Measurements from ENCODE around the gene NDE1.
"Not testable (repeated sequence)": the region's sequence is repeated elsewhere in the genome, so short reads cannot be mapped to it uniquely, and the experiment has no call there.

Gene NDE1

GRCh38 chr16:15621456-15621855, 28.6 kb upstream of the NDE1 start:
- DNase-seq = no peak

DNA sequence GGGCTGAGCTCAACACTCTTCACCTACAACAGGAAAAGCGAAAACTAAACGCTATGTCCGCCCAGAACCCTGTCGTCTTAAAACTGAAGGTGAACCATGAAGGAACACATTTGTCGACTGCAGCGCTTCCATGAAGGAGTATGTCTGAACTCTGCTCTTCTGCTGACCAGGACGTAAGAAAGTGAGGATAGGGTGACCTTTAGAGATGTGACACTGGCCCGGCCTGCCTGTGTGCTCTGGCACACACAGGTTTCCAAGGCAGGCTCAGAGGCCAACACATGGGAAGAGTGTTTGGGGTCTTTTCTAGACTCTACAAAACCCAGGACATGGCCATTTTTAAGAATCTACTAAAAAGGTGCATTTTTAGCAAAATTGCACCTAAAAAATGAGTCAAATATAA, 28.2 kb upstream of the NDE1 start:
- DNase-seq = no peak

GRCh38 chr16:15631730-15632409, 18.2 kb upstream of the NDE1 start:
- no peak for DNase-seq

GRCh38 chr16:15635926-15636325, 14.1 kb upstream of the NDE1 start:
- DNase-seq = no peak

DNA sequence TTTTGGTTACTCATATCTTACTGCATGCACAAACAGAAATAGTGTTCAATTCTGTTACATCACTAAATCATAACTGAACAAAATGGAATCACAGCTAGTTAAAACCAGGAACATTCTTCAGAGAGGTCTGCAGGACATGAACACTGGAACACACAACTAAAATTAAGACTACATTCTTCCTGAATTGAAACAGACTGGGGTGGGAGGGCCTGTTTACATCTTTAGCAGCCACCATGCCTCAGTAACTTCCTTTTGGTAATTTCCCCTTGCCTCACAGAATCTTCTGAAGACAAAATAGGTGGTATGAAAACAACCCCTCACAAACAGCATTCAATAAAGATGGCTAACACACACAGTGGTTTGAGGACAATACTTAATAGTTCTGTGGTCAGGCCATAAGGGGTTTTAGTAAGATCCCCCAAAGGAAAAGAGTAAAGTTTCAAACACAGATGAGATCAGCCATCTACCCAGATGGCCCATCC, 13.6 kb upstream of the NDE1 start:
- no peak for DNase-seq

DNA sequence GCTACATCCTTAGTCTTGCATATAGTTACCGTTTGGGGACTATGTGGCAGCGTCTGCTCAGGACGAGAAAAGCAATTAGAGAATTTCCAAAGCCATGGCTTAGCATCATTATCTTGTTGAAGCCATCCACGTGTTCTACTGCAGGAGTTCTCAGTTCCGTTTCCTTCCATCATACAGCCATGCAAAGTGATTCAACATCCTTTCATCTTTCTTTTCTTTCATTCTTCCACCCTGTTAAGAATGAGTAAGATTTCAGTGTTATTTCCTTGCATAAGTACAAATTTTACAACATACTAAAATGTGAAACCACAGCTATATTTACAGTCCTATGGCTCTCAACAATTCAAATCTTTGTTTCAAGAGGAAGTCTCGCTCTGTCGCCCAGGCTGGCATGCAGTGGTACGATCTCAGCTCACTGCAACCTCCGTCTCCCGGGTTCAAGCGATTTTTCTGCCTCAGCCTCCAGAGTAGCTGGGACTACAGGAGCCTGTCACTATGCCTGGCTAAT, 10.9 kb upstream of the NDE1 start:
- DNase-seq = no peak

DNA sequence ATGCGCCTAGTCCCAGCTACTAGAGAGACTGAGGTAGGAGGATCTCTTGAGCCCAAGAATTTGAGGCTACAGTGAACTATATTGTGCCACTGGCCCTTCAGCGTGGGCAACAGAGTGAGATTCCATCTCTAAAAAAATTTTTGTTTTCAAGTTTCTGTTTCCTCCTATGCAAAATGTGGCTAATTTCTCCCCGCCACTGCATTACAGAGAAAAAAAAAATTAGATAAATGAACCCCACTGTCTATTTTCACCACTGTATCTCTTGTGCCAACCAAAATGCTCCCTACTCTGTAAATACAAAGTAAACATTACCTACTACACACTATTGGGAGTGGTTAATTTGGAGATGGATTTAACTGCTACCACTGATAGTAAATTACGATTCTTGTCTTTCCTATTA, 9.1 kb upstream of the NDE1 start:
- no peak for DNase-seq

DNA sequence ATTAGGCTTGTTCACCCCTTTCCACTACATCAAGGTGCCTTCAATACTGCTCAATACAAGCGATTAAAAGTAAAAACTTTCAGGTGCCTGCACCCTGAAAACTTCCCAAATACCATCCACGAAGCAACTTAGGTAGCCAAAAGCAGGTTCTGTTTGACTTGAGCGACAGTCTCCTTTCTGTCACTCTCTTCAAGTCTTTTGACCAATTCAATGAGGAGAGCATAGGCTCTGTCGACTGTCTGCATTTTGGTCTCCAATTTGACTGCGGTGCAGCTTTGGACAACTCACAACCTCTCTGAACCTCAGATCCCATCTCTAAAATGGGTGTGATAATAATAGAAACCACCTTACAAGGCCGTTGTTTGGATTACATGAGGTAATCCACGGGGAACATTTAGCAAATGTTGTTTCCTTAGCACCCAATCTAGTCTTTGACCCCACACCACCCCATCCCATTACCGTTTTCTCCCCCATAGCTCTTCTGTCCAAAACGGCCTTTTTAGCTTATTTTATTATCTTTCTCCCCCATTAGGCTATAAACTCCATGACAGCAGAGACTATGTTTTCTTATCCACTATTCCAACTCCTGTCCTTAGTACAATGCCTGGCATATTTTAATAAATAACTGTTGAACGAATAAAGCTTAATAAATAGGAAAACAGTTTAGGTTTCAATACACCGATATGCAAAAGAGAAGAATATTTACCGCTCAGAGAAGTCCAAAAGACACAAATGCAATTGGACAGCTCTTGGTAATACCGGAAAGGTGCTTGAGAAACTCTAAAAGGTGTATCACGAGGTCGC, 8.1 kb upstream of the NDE1 start:
- DNase-seq = no peak

GRCh38 chr16:15642557-15643047, 7.4 kb upstream of the NDE1 start:
- DNase-seq = peak; percentile 81

- DNase-seq = peak; percentile 98
Measured at GRCh38 chr16:15643048-15643945, 6.7 kb upstream of the NDE1 start, which contains the start of gene MARF1. MARF1 (minus strand) TSS chr16:15643154; CDS start chr16:15639233, 3,921 bp downstream.

DNA sequence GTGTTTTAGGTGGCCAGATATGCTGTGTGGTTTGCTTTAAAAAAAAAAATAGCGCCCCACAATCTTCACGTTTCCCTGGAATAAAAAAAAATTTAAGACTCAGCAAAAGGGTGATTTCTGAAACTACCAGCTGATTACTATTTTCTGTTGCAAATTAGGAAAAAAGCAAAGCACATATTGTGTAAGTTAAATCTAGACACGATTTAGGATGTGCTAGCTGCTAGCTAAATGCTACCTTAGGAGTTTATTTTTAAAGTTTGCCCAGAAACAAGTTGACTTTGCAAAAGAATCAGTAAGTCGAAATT, 6.1 kb upstream of the NDE1 start:
- DNase-seq = no peak

- no peak for DNase-seq
Measured at GRCh38 chr16:15644267-15644961, 5.6 kb upstream of the NDE1 start.

GRCh38 chr16:15644962-15645465, 5.0 kb upstream of the NDE1 start:
- not testable (repeated sequence) for DNase-seq

DNA sequence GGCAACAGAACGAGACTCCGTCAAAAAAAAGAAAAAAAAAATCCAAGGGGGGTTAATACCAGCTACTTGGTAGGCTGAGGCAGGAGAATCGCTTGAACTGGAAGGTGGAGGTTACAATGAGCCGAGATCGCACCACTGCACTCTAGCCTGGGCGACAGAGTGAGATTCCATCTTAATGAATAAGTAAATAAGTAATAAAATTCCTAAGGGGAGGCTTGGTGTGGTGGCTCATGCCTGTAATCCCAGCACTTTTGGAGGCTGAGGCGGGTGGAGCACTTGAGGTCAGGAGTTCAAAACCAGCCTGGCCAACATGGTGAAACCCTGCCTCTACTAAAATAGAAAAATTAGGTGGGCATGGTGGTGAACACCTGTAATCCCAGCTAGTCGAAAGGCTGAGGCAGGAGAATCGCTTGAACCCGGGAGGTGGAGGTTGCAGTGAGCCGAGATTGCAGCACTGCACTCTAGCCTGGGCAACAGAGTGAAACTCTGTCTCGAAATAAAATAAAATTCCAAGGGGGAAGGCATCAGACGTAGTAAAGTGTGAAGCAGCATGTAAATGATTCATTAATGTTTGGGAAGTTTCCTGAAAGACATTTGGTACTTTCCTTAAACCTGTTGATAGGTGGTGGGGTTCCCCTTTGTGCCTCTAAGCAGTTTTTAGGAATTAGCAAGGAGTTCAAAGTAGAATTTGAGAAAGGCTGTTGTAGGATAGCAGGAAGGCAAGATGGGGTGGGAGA, 3.3 kb upstream of the NDE1 start:
- not testable (repeated sequence) for DNase-seq

DNA sequence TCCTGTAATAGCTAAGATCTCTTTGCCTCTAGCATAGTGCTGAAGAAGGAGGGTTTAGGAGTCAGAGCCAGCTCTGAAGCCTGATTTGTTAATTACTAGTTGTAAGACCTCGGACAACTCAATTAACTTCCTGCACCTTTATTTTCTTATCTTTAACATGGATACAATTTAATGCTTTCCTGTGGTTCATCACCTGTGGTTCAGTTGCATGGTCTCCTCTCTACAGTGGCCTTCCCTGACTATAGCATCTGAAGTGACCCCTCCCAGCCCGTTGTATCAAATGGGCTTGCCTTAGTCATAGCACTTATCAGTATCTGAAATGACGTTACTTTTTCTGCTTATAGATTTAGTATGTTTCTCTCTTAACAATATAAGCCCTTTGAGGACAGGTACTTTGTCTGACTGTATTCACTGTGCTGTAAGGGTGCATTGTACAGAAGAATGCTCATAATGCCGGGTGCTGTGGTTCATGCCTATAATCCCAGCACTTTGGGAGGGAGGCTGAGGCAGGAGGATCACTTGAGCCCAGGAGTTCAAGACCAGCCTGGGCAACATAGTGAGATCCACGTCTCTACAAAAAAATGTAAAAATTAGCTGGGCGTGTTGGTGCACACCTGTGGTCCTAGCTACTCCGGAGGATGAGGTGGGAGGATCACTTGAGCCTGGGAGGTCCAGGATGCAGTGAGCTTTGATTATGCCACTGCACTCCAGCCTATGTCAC, 2.6 kb upstream of the NDE1 start:
- no peak for DNase-seq

- DNase-seq = no peak
Measured at GRCh38 chr16:15648135-15648730, 1.8 kb upstream of the NDE1 start.

- not testable (repeated sequence) for DNase-seq
Measured at GRCh38 chr16:15649311-15649710, 734 bp upstream of the NDE1 start.

DNA sequence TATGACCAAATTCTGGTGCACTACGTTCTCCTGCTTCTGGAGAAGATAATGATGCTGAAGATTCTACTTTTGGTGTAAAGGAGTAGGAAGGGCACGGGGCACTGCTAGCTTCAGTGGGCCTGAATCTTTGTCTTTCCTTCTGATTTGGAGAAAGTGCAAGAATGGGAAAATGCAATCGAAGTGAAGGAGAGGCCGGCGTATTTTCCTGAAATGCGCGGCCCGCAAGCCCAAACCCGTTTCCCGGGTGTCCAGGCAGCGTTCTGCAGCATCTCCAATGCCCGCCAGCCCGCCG, 372 bp upstream of the NDE1 start:
- no peak for DNase-seq

- peak; percentile 64 for DNase-seq
Measured at GRCh38 chr16:15650698-15651171, 690 bp downstream of the NDE1 start.

- DNase-seq = no peak
Measured at GRCh38 chr16:15652293-15653001, 2.4 kb downstream of the NDE1 start.
